CD4-positive, alpha-beta T cell treated with Interleukin-6 at 100 ng/mL for 8 hours (primary cell): ENCODE measurements around the gene KRTAP10-9.
"Not testable (repeated sequence)": the region's sequence is repeated elsewhere in the genome, so short reads cannot be mapped to it uniquely, and the experiment has no call there.

ENCODE experiments used
- DNase-seq: peaks from one replicate; pipeline ENCODE4 v3.0.0-alpha.2; 2020; ENCODE audit warnings: mixed read lengths, low spot score

KRTAP10-9 gene

GRCh38 chr21:44626673-44627143 lies at the start of gene KRTAP10-9:
KRTAP10-9 (plus strand) TSS chr21:44627093; CDS start chr21:44627172, 79 bp downstream.
- DNase-seq = no peak

GRCh38 chr21:44578371-44579055 lies 48.4 kb upstream of the KRTAP10-9 start:
- DNase-seq = no peak

GRCh38 chr21:44579056-44579832 lies 47.6 kb upstream of the KRTAP10-9 start:
- no peak for DNase-seq

DNA sequence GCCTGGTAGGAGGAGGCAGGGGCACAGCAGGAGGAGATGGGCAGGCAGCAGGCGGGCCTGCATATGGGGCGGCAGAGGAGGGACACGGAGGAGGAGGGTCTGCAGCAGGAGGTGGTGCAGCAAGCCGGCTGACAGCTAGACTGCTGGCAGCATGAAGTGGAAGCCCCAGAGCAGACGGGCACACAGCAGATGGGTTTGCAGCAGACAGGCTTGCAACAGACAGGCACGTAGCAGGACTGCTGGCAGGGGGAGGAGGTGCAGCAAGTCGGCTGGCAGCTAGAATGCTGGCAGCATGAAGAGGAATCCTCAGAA lies 47.1 kb upstream of the KRTAP10-9 start:
- DNase-seq = no peak

- not testable (repeated sequence) for DNase-seq
These were observed 46.6 kb upstream of the KRTAP10-9 start, which contains the start of gene KRTAP10-5 for GRCh38 chr21:44580231-44580821. KRTAP10-5 (minus strand) TSS chr21:44580604; CDS start chr21:44580578, 26 bp downstream.

- DNase-seq = no peak
These were observed 45.7 kb upstream of the KRTAP10-9 start for GRCh38 chr21:44581158-44581557.

- no peak for DNase-seq
These were observed 44.8 kb upstream of the KRTAP10-9 start for GRCh38 chr21:44582055-44582454.

GRCh38 chr21:44583089-44583799 lies 43.6 kb upstream of the KRTAP10-9 start:
- DNase-seq = no peak

- DNase-seq = no peak
These were observed 43.1 kb upstream of the KRTAP10-9 start for GRCh38 chr21:44583800-44584147.

DNA sequence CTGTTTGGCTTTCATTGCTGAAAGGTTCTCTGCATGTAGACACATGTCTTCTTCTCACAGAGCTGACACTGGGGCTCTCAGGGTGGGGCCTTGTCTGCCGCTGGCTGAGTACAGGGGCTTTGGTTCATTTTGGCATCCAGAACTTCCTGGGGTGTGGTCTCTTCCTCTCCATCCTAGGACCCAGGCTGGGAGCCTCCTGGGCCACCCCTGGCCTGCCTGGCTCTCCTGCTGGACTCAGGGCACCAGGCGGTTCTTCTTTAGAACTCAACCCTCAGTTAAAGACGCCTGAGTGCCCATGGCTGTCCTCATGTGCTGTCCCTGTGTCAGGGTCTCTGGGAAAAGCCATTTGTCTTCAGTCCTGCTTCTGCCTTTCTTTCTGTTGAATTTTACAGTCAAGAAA lies 41.0 kb upstream of the KRTAP10-9 start:
- DNase-seq = no peak

GRCh38 chr21:44589094-44589493 lies 37.8 kb upstream of the KRTAP10-9 start:
- no peak for DNase-seq

DNA sequence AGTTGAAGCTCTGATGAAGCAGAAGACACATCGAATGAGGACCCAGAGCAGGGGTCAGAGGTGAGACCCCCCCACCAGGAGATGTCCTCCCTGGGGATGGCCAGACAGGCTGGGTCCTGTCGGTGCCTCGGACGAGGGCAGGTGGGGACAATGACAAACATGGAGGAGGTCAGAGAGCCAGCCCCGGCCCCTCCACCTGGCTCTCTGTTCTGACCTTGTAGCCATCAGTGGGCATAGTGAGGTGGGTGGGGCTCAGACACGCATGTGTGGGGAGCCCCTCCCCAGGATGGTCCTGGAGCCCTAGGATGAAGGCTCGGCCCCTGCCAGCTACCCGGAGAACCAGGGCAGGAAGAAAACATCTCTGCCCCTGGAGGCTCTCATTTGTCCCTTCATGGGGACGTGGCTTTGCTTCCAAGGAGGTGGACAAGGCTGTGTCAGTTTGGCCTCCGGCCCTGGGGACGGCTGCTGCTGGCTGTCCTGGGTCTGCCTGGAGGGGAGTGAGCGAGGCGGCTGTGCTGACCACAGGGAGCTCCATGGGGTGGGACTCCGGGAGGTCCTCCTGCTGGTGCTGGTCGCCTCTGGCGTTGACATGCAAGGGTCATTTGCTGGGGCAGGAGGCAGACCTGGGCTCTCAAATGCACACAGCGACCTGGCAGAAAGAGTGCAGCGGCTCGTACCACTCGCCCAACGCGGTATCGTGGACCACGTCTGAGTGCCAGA lies 37.1 kb upstream of the KRTAP10-9 start:
- no peak for DNase-seq

GRCh38 chr21:44590311-44590721 lies 36.6 kb upstream of the KRTAP10-9 start:
- DNase-seq = no peak

DNA sequence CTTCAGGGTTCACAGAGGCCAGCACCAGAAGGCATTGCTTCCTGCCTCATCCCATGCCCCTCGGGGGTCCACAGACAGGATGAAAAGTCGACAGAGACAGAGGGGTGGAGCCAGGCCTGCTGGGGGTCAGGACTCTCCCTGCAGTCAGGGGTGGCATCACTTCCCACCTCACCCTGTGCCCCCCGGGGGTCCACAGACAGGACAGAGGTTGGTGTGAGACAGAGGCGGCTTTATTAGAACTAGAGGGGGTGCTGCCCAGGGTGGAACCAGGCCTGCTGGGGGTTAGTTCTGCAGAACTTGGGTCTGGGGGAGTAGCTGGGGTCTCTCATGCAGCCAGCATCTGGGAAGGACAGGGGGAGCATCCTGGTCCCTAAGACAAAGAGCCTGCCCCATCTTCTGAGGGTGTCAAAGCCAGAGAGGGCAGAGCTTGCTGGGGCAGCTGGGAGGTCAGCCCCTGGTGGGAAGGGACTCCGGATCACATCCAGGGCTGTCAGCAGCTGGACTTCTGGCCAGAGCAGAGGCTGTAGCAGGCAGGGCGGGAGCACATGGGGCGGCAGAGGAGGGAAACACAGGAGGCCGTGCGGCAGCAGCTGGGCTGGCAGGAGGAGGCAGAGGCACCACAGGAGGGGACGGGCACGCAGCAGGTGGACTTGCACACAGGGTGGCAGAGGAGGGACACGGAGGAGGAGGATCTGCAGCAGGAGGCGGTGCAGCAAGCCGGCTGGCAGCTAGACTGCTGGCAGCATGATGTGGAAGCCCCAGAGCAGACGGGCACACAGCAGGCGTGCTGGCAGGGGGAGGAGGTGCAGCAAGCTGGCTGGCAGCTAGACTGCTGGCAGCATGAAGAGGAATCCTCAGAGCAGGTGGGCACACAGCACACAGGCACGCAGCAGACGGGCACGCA lies 35.7 kb upstream of the KRTAP10-9 start:
- DNase-seq = not testable (repeated sequence)

GRCh38 chr21:44591801-44592130 lies 35.1 kb upstream of the KRTAP10-9 start:
- not testable (repeated sequence) for DNase-seq

- DNase-seq = no peak
These were observed 34.2 kb upstream of the KRTAP10-9 start, which contains the start of gene KRTAP10-6 for GRCh38 chr21:44592446-44593311. KRTAP10-6 (minus strand) TSS chr21:44592505; CDS start chr21:44592484, 21 bp downstream.

GRCh38 chr21:44593598-44594405 lies 33.1 kb upstream of the KRTAP10-9 start:
- no peak for DNase-seq

DNA sequence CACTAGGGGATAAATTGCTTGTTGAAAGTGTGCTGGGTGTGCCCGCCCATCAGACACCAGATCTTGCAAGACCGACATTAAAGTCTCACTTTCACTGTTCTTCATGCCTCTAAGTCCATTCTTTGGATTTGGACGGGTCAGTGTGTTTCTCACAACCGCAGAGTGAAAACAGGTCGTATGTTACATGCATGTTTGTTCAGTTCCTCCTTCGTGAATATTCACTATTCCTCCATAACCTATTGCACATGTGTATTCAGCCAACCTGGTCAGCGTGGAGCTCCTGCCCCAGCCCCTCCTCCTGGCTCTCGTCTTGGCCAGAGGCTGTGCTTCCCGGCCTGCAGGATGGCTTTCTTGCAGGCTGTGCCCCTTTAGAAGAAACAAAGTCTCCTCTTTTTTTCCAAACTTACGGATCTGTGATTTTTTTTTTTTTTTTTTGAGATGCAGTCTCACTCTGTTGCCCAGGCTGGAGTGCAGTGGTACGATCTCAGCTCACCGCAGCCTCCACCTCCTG lies 32.4 kb upstream of the KRTAP10-9 start:
- DNase-seq = no peak

DNA sequence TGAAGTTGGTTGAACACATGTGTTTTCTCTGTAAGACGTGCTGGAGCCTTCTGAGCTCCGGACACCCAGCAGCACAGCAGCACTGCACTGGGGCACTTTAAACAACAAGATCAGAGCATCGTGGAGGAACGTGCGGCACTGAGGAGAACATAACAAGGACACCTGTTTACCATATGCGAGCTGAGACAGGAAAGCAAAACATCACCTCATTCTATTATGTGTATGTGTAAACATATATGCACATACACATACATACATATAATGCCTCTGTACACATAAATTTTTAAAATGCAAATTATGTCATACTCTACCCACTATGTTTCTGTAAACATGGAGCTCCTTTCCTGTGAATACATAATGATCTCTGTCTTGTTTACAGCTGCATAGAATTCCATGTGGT lies 31.4 kb upstream of the KRTAP10-9 start:
- DNase-seq = no peak
